ENCODE data around the gene ZNF436. TPM values are rescaled to one million over a fixed set of nuclear protein-coding genes. Genes with fewer than 3 reads are reported as not detected.

Gene ZNF436
- total and polyA plus RNA-seq, 2 of the 13 experiments (the other 11 are each of a cell fraction or from before 2014, with no cell fraction given): 4.3 to 9.9 TPM

DNA sequence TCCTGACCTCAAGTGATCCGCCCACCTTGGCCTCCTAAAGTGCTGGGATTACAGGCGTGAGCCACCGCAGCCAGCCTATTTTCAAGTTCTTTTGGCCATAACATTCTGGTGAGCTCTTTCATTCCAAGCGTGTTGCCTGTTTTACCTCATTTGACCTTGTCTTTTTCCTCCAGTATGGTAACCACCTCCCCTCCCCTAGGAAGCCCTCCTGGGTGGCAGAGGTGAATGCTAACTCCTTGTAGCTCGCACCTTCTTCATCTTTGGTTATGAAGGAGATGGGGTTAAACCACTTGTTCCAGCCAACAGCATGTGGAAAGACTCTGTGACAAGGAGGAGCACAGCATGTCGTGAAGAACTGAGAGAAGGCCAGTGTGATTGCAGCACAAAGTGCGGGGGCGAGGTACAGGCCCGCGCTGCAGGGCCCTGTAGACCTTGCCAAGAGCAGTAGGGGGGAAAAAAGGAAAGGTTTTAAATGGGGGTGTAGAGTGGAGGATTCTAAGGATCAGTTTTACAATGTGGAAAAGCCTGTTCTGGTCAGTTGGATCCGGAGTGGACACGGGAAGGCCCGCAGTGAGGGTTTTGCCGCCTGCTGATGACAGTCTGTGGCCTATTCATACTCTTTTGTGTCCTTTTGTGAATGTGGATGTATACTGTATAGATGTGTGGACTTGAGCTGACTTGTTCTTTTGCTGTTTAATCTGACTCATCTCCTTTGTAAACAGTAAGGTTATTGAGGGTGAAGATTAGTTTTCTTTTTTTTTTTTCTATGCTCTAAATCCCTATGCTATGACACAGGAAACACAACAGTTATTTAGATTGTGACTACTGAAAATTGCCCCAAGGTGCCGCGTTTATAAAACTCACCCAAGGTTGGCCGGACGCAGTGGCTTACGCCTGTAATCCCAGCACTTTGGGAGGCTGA is 7.5 kb upstream of the ZNF436 start (continued):
- no peak for TF ChIP-seq ZNF772 (CRISPR knock-in tag; IDR thresholded peaks at IDR 0.05)
- no peak for TF ChIP-seq ZNF589 (CRISPR knock-in tag; conservative IDR thresholded peaks at IDR 0.05)
- no peak for TF ChIP-seq ZNF569 (CRISPR knock-in tag; IDR thresholded peaks at IDR 0.05; ENCODE audit: borderline replicate concordance)
- TF ChIP-seq, protein P1, sequence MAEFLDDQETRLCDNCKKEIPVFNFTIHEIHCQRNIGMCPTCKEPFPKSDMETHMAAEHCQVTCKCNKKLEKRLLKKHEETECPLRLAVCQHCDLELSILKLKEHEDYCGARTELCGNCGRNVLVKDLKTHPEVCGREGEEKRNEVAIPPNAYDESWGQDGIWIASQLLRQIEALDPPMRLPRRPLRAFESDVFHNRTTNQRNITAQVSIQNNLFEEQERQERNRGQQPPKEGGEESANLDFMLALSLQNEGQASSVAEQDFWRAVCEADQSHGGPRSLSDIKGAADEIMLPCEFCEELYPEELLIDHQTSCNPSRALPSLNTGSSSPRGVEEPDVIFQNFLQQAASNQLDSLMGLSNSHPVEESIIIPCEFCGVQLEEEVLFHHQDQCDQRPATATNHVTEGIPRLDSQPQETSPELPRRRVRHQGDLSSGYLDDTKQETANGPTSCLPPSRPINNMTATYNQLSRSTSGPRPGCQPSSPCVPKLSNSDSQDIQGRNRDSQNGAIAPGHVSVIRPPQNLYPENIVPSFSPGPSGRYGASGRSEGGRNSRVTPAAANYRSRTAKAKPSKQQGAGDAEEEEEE (CRISPR knock-in tag; IDR thresholded peaks at IDR 0.05; ENCODE audit: borderline replicate concordance): no peak
- TF ChIP-seq ZBTB7B (CRISPR knock-in tag; IDR thresholded peaks at IDR 0.05): no peak
- no peak for TF ChIP-seq ZNF432 (CRISPR knock-in tag; IDR thresholded peaks at IDR 0.05; ENCODE audit: borderline replicate concordance)
- no peak for TF ChIP-seq THYN1 (CRISPR knock-in tag; IDR thresholded peaks at IDR 0.05; ENCODE audit: borderline replicate concordance, low read depth)
- TF ChIP-seq SMYD3 (CRISPR knock-in tag; IDR thresholded peaks at IDR 0.05): no peak
- no peak for TF ChIP-seq RBFOX2 (IDR thresholded peaks at IDR 0.05; ENCODE audit: low read depth, low read length)
- TF ChIP-seq ZFP1 (CRISPR knock-in tag; IDR thresholded peaks at IDR 0.05): no peak
- no peak for TF ChIP-seq GMEB2 (CRISPR knock-in tag; IDR thresholded peaks at IDR 0.05; ENCODE audit: low read depth)
- no peak for TF ChIP-seq MTA3 (CRISPR knock-in tag; IDR thresholded peaks at IDR 0.05)
- no peak for TF ChIP-seq GTF2F1 (IDR thresholded peaks at IDR 0.05; ENCODE audit: low read length)
- TF ChIP-seq DMTF1 (CRISPR knock-in tag; IDR thresholded peaks at IDR 0.05): no peak
- no peak for TF ChIP-seq SOX5 (CRISPR knock-in tag; IDR thresholded peaks at IDR 0.05; ENCODE audit: borderline replicate concordance)
- no peak for TF ChIP-seq NFKBIZ (CRISPR knock-in tag; IDR thresholded peaks at IDR 0.05)
- TF ChIP-seq E2F5 (CRISPR knock-in tag; conservative IDR thresholded peaks at IDR 0.05): no peak
- TF ChIP-seq SIX4 (CRISPR knock-in tag; IDR thresholded peaks at IDR 0.05): no peak
- TF ChIP-seq ZNF761 (CRISPR knock-in tag; conservative IDR thresholded peaks at IDR 0.05): no peak
- no peak for TF ChIP-seq ZSCAN12 (CRISPR knock-in tag; IDR thresholded peaks at IDR 0.05)
- no peak for TF ChIP-seq ZNF10 (CRISPR knock-in tag; IDR thresholded peaks at IDR 0.05; ENCODE audit: borderline replicate concordance, low read depth)
- TF ChIP-seq, protein P2, sequence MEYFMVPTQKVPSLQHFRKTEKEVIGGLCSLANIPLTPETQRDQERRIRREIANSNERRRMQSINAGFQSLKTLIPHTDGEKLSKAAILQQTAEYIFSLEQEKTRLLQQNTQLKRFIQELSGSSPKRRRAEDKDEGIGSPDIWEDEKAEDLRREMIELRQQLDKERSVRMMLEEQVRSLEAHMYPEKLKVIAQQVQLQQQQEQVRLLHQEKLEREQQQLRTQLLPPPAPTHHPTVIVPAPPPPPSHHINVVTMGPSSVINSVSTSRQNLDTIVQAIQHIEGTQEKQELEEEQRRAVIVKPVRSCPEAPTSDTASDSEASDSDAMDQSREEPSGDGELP (IDR thresholded peaks at IDR 0.05; ENCODE audit: borderline replicate concordance, low read depth): no peak
- no peak for TF ChIP-seq ZNF557 (CRISPR knock-in tag; IDR thresholded peaks at IDR 0.05)
- TF ChIP-seq ZNF572 (CRISPR knock-in tag; IDR thresholded peaks at IDR 0.05): no peak

Data from HepG2 (cell line).